Measurements from ENCODE around the gene CHMP6. TPM values are rescaled to one million over a fixed set of nuclear protein-coding genes. Genes with fewer than 3 reads are reported as not detected.

The CHMP6 gene
- polyA plus RNA-seq, 3 donors = 20.3 to 44.8 (median 44.1) TPM

- H3K4me1 Mint-ChIP-seq = no peaks in the 10 kb centered on the region
- H3K4me3 ChIP-seq (replicated peaks in 1 of 3; ENCODE audit: low read depth in 2 of 3, low read length in 3 of 3) = no peak overlapping the region
- no peaks in the 10 kb centered on the region for H3K27me3 ChIP-seq (ENCODE audit: control insufficient read depth in 2 of 2, insufficient read depth in 2 of 2, low read length in 2 of 2)
- H4K20me1 ChIP-seq (ENCODE audit: insufficient read depth, low read length) = no peaks in the 10 kb centered on the region
- H3K9me3 Mint-ChIP-seq = no peaks in the 10 kb centered on the region
- H2AFZ ChIP-seq (ENCODE audit: insufficient read depth, low read depth, low read length, poor library complexity, severe bottlenecking) = no peak overlapping the region
- WGBS (ENCODE audit: insufficient coverage) = 96% methylated on average over 22 of the region's 23 CpGs
- no peak overlapping the region for H3K9ac ChIP-seq (ENCODE audit: insufficient read depth, low read length, poor library complexity, severe bottlenecking)
- DNase-seq = no peak
- H3K36me3 Mint-ChIP-seq = peaks cover 12 to 18% of the 10 kb centered on the region in 2 donors
- H3K27ac Mint-ChIP-seq = peak overlapping the region in 1 of 7 donors; percentile 21
- no peak overlapping the region for H3K4me3 Mint-ChIP-seq
- H3K9me3 ChIP-seq (replicated peaks in 1 of 2; ENCODE audit: control insufficient read depth in 1 of 2, insufficient read depth in 1 of 2, low read length in 2 of 2) = no peaks in the 10 kb centered on the region
- no peaks in the 10 kb centered on the region for H3K4me1 ChIP-seq (ENCODE audit: control insufficient read depth in 1 of 2, insufficient read depth in 2 of 2, low read length in 2 of 2)
- peaks cover 0 to 4% of the 10 kb centered on the region in 2 donors for H3K36me3 ChIP-seq (replicated peaks in 1 of 2; ENCODE audit: control insufficient read depth in 1 of 2, insufficient read depth in 2 of 2, low read length in 2 of 2)
- no peak overlapping the region for H3K27ac ChIP-seq (ENCODE audit: low read depth in 1 of 2, low read length in 2 of 2)
- no peak overlapping the region for H3K4me2 ChIP-seq (replicated peaks; ENCODE audit: extremely low read depth, low read length, poor library complexity, severe bottlenecking)
- H3K27me3 Mint-ChIP-seq (ENCODE audit: low read depth in 3 of 3) = no peaks in the 10 kb centered on the region
- no peak for TF ChIP-seq CTCF (IDR thresholded peaks at IDR 0.05)
- intact Hi-C loops (cut with micrococcal nuclease) = no loop called here
- H3K79me2 ChIP-seq (ENCODE audit: insufficient read depth, low read length) = no peaks in the 10 kb centered on the region
Observed at GRCh38 chr17:80959330-80960036, 32.2 kb upstream of the CHMP6 start.

GRCh38 chr17:80960037-80960796 lies 31.4 kb upstream of the CHMP6 start:
- Histone ChIP-seq H3K27me3 (ENCODE audit: control insufficient read depth in 2 of 2, insufficient read depth in 2 of 2, low read length in 2 of 2) (no peaks in the 10 kb centered on the region), H2AFZ (ENCODE audit: insufficient read depth, low read depth, low read length, poor library complexity, severe bottlenecking) (no peak overlapping the region), H3K27ac (ENCODE audit: low read depth in 1 of 2, low read length in 2 of 2) (no peak overlapping the region), H3K4me1 (ENCODE audit: control insufficient read depth in 1 of 2, insufficient read depth in 2 of 2, low read length in 2 of 2) (no peaks in the 10 kb centered on the region), H3K4me2 (replicated peaks; ENCODE audit: extremely low read depth, low read length, poor library complexity, severe bottlenecking) (no peak overlapping the region), H3K79me2 (ENCODE audit: insufficient read depth, low read length) (no peaks in the 10 kb centered on the region), H3K36me3 (replicated peaks in 1 of 2; ENCODE audit: control insufficient read depth in 1 of 2, insufficient read depth in 2 of 2, low read length in 2 of 2) (peaks cover 0 to 7% of the 10 kb centered on the region in 2 donors), H3K4me3 (replicated peaks in 1 of 3; ENCODE audit: low read depth in 2 of 3, low read length in 3 of 3) (no peak overlapping the region), H3K9ac (ENCODE audit: insufficient read depth, low read length, poor library complexity, severe bottlenecking) (no peak overlapping the region), H3K9me3 (replicated peaks in 1 of 2; ENCODE audit: control insufficient read depth in 1 of 2, insufficient read depth in 1 of 2, low read length in 2 of 2) (no peaks in the 10 kb centered on the region), H4K20me1 (ENCODE audit: insufficient read depth, low read length) (no peaks in the 10 kb centered on the region)
- Mint-ChIP-seq H3K4me3 (no peak overlapping the region), H3K4me1 (no peaks in the 10 kb centered on the region), H3K9me3 (no peaks in the 10 kb centered on the region), H3K27ac (peak overlapping the region in 1 of 7 donors; percentile 61), H3K27me3 (ENCODE audit: low read depth in 3 of 3) (no peaks in the 10 kb centered on the region), H3K36me3 (peaks cover 12 to 23% of the 10 kb centered on the region in 2 donors)
- intact Hi-C loops (cut with micrococcal nuclease) = no loop called here
- no peak for DNase-seq
- TF ChIP-seq CTCF (IDR thresholded peaks at IDR 0.05) = no peak
- WGBS (ENCODE audit: insufficient coverage) = 96% methylated on average over 21 of the region's 24 CpGs

Measured in CD14-positive monocyte (primary cell).